Spinal cord (tissue), 10 donors: ENCODE measurements around the gene HMG20A. TPM values are rescaled to one million over a fixed set of nuclear protein-coding genes. Genes with fewer than 3 reads are reported as not detected.

Experiments used
- DNase-seq, 6 donors: peaks; one replicate each; pipeline versions ENCODE4 v3.0.0 to v3.0.0-alpha.2; 2013 to 2015; ENCODE audit warnings: low spot score in 6 of 6, low read depth in 4 of 6
- H3K27ac ChIP-seq: one replicate; pipeline ENCODE4 v1.5.1; 2013; ENCODE audit warnings: low read depth, low read length, control low read depth
- H3K27me3 ChIP-seq: one replicate; pipeline ENCODE4 v1.6.1; 2013; ENCODE audit warnings: low read length; ENCODE audit not compliant: control insufficient read depth, insufficient read depth
- H3K36me3 ChIP-seq: one replicate; pipeline ENCODE4 v1.6.1; 2013; ENCODE audit warnings: low read length; ENCODE audit not compliant: control insufficient read depth, insufficient read depth
- H3K4me1 ChIP-seq: one replicate; pipeline ENCODE4 v1.6.1; 2013; ENCODE audit warnings: low read length; ENCODE audit not compliant: control insufficient read depth, insufficient read depth
- H3K4me3 ChIP-seq: one replicate; pipeline ENCODE4 v1.5.1; 2013; ENCODE audit warnings: low read depth, low read length, control low read depth
- H3K9me3 ChIP-seq: one replicate; pipeline ENCODE4 v1.6.1; 2013; ENCODE audit warnings: low read length; ENCODE audit not compliant: control insufficient read depth, insufficient read depth
- WGBS: methylation state at CpG from one replicate; pipeline ENCODE4 v1.1.5; 2013; ENCODE audit warnings: missing lambda C conversion rate; ENCODE audit not compliant: insufficient coverage; 5-methylcytosine and 5-hydroxymethylcytosine counted together
- polyA plus RNA-seq, 2 donors: library from polyadenylated mRNA; unstranded; fragments of 120-200 nt; gene quantifications; one replicate each; pipeline ENCODE4 v1.2.1, GENCODE V29; 2013; ENCODE audit not compliant: insufficient read length in 2 of 2
- total RNA-seq, 2 donors: library from RNA; depleted of rRNA in 1 of 2; stranded (reverse); fragments of 120-200 nt in 1 of 2; fragments of >200 nt in 1 of 2; gene quantifications; one replicate each; pipeline versions ENCODE4 v1.2.3 to v1.2.4, GENCODE V29; 2013 to 2014
- donor health status: healthy.

The HMG20A gene
- total and polyA plus RNA-seq, 4 donors: 39.6 to 49.7 (median 48.1) TPM

GRCh38 chr15:77470235-77470634 is 49.5 kb downstream of the HMG20A start:
- H3K4me3 ChIP-seq: no peak overlapping the region
- H3K36me3 ChIP-seq: peaks cover 17% of the 10 kb centered on the region
- H3K9me3 ChIP-seq: no peaks in the 10 kb centered on the region
- H3K27ac ChIP-seq: no peak overlapping the region
- H3K4me1 ChIP-seq: no peaks in the 10 kb centered on the region
- no peak for DNase-seq
- no peaks in the 10 kb centered on the region for H3K27me3 ChIP-seq

GRCh38 chr15:77473328-77473727 is 52.6 kb downstream of the HMG20A start:
- no peaks in the 10 kb centered on the region for H3K27me3 ChIP-seq
- no peaks in the 10 kb centered on the region for H3K9me3 ChIP-seq
- no peak for DNase-seq
- H3K27ac ChIP-seq: no peak overlapping the region
- no peak overlapping the region for H3K4me3 ChIP-seq
- H3K36me3 ChIP-seq: peaks cover 13% of the 10 kb centered on the region
- H3K4me1 ChIP-seq: peaks cover 2% of the 10 kb centered on the region

- Histone ChIP-seq H3K27ac (no peak overlapping the region), H3K36me3 (peaks cover 8% of the 10 kb centered on the region), H3K9me3 (no peaks in the 10 kb centered on the region), H3K27me3 (no peaks in the 10 kb centered on the region), H3K4me1 (peaks cover 3% of the 10 kb centered on the region), H3K4me3 (no peak overlapping the region)
- no peak for DNase-seq
- no CpG with 5 or more reads among the region's 3 CpGs for WGBS
Measured at GRCh38 chr15:77474310-77474988, 53.8 kb downstream of the HMG20A start.

- Histone ChIP-seq H3K9me3 (no peaks in the 10 kb centered on the region), H3K27me3 (no peaks in the 10 kb centered on the region), H3K4me1 (peaks cover 3% of the 10 kb centered on the region), H3K27ac (no peak overlapping the region), H3K4me3 (no peak overlapping the region), H3K36me3 (peaks cover 8% of the 10 kb centered on the region)
- DNase-seq: peak in 1 of 6 donors; percentile 69
- no CpG with 5 or more reads among the region's 2 CpGs for WGBS
Measured at GRCh38 chr15:77475001-77475400, 54.3 kb downstream of the HMG20A start.

- Histone ChIP-seq H3K27me3 (no peaks in the 10 kb centered on the region), H3K4me3 (no peak overlapping the region), H3K9me3 (no peaks in the 10 kb centered on the region), H3K36me3 (peaks cover 12% of the 10 kb centered on the region), H3K27ac (no peak overlapping the region), H3K4me1 (peaks cover 3% of the 10 kb centered on the region)
- DNase-seq: no peak
- 64% methylated on average over 3 of the region's 5 CpGs for WGBS
Measured at GRCh38 chr15:77475898-77476297, 55.2 kb downstream of the HMG20A start.

GRCh38 chr15:77476995-77477394 is 56.3 kb downstream of the HMG20A start:
- DNase-seq: no peak
- Histone ChIP-seq H3K27me3 (no peaks in the 10 kb centered on the region), H3K36me3 (peaks cover 12% of the 10 kb centered on the region), H3K9me3 (no peaks in the 10 kb centered on the region), H3K27ac (no peak overlapping the region), H3K4me3 (no peak overlapping the region), H3K4me1 (peaks cover 3% of the 10 kb centered on the region)
- WGBS: no CpG with 5 or more reads among the region's 1 CpG

GRCh38 chr15:77478051-77478450 is 57.4 kb downstream of the HMG20A start:
- no peaks in the 10 kb centered on the region for H3K9me3 ChIP-seq
- WGBS: 67% methylated on average over 8 of the region's 8 CpGs
- H3K4me3 ChIP-seq: no peak overlapping the region
- peaks cover 6% of the 10 kb centered on the region for H3K36me3 ChIP-seq
- no peak overlapping the region for H3K27ac ChIP-seq
- no peaks in the 10 kb centered on the region for H3K27me3 ChIP-seq
- DNase-seq: peak in 2 of 6 donors; percentile 40 to 93
- peaks cover 3% of the 10 kb centered on the region for H3K4me1 ChIP-seq

GRCh38 chr15:77479015-77479414 is 58.3 kb downstream of the HMG20A start:
- peaks cover 3% of the 10 kb centered on the region for H3K4me1 ChIP-seq
- H3K27me3 ChIP-seq: no peaks in the 10 kb centered on the region
- H3K27ac ChIP-seq: no peak overlapping the region
- DNase-seq: no peak
- H3K36me3 ChIP-seq: peaks cover 6% of the 10 kb centered on the region
- H3K4me3 ChIP-seq: no peak overlapping the region
- WGBS: no CpG with 5 or more reads among the region's 3 CpGs
- no peaks in the 10 kb centered on the region for H3K9me3 ChIP-seq

GRCh38 chr15:77480859-77481633 is 60.4 kb downstream of the HMG20A start:
- peaks cover 6% of the 10 kb centered on the region for H3K36me3 ChIP-seq
- H3K4me1 ChIP-seq: peaks cover 3% of the 10 kb centered on the region
- H3K9me3 ChIP-seq: no peaks in the 10 kb centered on the region
- WGBS: no CpG with 5 or more reads among the region's 2 CpGs
- no peak for DNase-seq
- H3K27ac ChIP-seq: no peak overlapping the region
- no peak overlapping the region for H3K4me3 ChIP-seq
- H3K27me3 ChIP-seq: no peaks in the 10 kb centered on the region

- Histone ChIP-seq H3K27me3 (no peaks in the 10 kb centered on the region), H3K27ac (no peak overlapping the region), H3K4me3 (no peak overlapping the region), H3K4me1 (peaks cover 3% of the 10 kb centered on the region), H3K9me3 (no peaks in the 10 kb centered on the region), H3K36me3 (peaks cover 6% of the 10 kb centered on the region)
- no peak for DNase-seq
- no CpG with 5 or more reads among the region's 1 CpG for WGBS
Measured at GRCh38 chr15:77481670-77482069, 61.0 kb downstream of the HMG20A start.
